Activated CD4-positive, alpha-beta T cell treated with anti-CD3 and anti-CD28 coated beads, Interleukin-10, Interleukin-2, amounts not matched to agents 100 ng/mL and 50 ng/mL, durations not matched to agents 16 hours and 8 hours (primary cell): ENCODE measurements around the gene ATP5ME.

Experiments used
- DNase-seq: peaks from one replicate; pipeline ENCODE4 v3.0.0-alpha.2; 2020

ATP5ME gene

DNA sequence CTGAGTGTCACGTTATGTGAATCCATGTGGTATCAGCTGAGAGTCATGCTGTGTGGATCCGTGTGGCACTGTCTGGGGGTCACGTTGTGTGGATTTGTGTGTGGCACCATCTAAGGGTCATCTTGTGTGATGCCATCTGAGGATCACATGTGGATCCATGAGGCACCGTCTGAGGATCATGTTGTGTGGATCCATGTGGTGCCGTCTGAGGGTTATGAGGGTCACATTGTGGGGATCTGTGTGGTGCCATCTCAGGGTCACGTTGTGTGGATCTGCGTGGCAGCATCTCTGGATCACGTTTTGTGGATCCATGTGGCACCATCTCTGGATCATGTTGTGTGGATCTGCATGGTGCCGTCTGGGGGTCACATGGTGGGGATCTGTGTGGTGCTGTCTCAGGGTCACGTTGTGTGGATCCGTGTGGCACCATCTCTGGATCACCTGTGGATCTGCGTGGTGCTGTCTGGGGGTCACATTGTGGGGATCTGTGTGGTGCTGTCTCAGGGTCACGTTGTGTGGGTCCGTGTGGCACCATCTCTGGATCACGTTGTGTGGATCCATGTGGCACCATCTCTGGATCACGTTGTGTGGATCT, 41.8 kb downstream of the ATP5ME start:
- DNase-seq: no peak

GRCh38 chr4:630656-631055, 43.4 kb downstream of the ATP5ME start:
- DNase-seq: no peak

GRCh38 chr4:629915-630641, 44.0 kb downstream of the ATP5ME start:
- no peak for DNase-seq

- no peak for DNase-seq
Observed at GRCh38 chr4:629636-629914, 44.5 kb downstream of the ATP5ME start.

DNA sequence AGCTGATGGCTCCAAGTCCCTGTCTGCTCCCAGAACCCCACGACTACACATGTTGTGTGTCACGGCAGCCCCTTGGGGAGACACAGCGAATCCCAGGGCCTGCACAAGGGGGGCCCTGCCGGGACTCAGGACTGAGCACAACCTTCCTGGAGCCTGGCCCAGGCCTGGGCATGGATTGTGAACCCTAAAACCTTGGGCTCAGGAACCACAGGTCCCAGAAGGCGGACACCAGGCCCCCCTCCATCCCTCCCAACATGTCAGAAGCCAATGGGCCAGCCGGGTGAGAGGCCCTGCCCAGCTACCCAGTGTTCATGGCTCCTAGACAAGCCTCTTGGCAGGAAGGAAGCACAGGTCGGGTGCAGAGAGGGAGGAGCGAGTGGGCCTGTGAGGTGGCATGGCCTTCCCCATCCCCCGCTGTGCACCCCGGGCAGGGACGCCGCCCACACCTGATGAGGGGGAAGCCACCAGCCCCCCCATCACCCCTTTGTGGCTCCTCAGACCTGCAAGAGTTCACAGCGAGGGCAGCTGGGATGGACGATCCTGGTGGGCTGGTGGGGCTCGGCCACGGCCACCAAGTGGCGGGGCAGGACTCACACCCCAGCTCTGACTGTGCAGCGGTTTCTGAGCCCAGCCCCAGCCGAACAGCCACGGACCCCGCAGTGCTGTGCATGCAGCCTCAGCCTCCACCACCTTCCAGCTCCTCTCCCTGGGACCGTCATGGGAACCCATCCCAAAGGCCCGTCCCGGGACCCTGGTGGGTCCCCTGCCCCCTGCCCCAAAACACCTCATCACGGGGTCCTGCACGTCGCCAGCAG, 45.0 kb downstream of the ATP5ME start:
- DNase-seq: no peak

DNA sequence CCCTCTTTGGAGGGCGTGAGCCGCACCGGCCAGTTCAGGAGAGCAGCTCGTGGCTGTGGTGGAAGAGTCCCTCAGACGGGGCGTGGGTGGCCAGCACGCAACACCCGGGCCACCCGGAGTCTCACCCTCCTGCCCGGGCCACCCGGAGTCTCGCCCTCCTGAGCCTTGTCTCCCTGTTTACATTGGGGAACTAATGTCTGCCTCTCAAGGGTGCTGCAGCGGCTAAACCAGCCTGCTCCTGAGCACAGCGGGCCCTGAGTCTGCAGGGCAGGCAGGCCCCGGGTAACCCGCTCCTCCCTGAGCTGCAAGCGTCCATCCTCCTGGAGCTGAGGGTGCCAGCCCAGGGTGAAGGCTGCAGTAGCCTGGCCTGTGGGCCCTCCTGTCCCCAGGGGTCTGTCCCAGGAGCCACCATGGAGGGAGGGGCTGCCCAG, 45.8 kb downstream of the ATP5ME start:
- no peak for DNase-seq

DNA sequence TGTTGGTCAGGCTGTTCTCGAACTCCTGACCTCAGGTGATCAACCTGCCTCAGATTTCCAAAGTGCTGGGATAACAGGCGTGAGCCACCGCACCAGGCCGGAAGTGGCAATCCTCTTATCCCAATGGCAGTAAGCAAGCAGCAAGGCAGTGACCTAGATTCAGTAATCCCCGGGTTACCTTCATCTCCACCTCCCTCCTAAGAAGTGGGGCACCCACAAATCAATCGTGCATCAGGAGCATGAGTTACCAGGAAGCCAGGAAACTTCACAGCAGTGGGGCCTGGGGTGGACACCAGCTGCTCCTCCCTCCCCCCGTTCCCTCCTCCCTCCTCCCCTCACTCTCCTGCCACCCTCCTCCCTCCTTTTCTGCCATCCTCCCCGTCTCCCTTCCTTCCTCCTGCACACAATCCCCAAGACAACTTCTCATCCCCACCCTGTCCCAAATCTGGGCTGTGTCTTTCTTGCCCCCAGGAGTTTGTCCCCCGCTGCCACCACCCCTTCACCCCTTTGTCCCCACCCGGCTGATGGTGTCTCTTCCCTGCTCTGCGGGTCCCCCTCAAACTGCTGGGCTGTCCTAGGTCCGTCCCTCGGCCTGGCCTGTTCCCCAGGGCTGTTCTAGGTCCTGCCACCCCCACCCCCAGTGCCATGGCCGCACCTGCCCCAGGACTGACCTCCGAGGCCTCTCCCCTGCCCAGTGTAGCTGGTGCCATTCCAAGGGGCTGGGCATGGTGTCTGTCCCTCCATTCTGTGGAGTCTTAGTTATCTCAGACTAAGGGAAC, 46.5 kb downstream of the ATP5ME start:
- no peak for DNase-seq

- no peak for DNase-seq
Observed at GRCh38 chr4:626201-627091, 47.6 kb downstream of the ATP5ME start.

GRCh38 chr4:625631-626161, 48.4 kb downstream of the ATP5ME start:
- DNase-seq: no peak

DNA sequence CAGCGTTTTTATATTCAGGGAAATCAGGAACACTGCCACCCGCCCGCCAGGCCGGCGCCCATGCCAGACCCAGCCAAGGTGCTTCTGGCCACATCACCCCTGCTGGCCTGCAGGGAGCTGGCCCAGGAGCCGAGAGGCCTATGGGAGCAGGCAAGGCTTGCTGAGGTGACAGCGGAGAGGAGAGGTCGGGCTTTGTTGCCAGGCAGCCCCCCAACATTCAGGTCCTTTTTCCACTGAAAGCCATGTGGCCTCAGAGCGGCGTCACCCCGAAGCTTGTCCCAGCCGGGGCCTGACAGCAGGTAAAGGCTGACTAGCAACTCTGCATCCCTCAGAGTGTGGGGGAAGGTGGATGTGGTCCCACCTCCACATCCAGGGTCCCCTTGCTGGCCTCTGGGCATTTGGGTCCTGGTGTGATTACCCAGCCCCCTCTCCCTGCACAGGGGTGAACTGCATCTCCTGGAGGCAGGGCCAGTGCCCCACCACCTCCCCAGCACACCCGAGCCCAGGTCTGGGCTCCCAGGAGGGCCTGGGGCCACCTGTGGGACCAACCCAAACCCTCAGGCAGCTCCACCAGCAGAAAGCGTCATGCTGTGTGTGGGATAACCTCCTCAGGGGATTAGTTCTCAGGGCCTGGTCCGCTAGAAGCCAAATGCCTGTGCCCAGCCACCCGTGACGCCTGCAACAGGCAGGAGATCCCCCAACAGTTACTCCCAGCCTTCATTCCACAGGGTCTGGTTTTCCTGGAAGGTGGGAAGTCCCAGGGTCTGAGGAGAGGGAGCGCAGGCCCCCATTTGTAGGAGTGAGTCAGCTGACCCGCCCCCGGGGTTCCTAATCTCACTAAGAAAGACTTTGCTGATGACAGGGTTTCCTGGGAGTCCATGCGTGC, 49.1 kb downstream of the ATP5ME start, which contains the start of gene PDE6B:
PDE6B (plus strand) TSS at position 869 of the 886 bp plus-strand sequence. CDS start 54 bp downstream, outside the sequence.
- no peak for DNase-seq

DNA sequence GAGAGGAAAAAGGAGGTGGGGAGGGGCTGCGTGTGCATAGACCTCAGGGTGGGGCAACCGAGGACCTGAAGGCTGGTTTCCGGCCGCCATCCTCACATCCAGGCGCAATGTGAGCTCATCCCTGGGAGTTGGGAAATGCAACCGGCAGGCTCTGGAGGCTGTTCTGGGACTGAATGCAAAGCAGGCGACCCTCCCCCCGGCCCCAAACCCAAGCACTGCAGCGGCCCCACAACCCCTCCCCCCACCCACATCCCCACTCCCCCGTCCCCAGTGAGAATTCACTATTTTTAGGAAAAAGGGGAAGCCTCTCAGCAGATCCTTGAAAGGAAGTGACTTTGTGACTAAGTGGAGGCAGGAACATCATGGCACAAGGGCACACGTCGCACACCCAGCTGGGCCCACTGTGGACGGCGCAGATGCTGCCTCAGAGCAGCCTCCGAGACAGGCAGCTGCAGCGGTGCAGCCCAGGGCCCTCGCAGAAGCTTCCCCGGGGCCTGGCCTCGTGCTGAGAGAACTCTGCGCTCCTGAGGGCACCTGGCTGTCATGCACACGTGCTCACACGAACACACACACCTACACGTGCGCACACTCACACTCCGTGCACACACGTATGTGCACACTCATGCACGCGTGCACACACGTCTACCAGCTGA, 50.0 kb downstream of the ATP5ME start:
- DNase-seq: no peak

- no peak for DNase-seq
Observed at GRCh38 chr4:622996-623913, 50.8 kb downstream of the ATP5ME start.
